WERI-Rb-1 (cell line): Measurements from ENCODE around the gene OR52E6.

Experiments used
- DNase-seq: peaks from one replicate; pipeline ENCODE4 v3.0.0-alpha.2; 2020
- H3K27ac ChIP-seq: fragments of 250-450 bp; sonication (Bioruptor Pico); 2 replicates; pipeline ENCODE4 v1.5.1; 2020; ENCODE audit warnings: mild to moderate bottlenecking, moderate library complexity
- H3K27me3 ChIP-seq: fragments of 250-450 bp; sonication (Bioruptor Pico); 2 replicates; pipeline ENCODE4 v1.5.1; 2021; ENCODE audit warnings: mild to moderate bottlenecking, low read depth, moderate library complexity; ENCODE audit not compliant: insufficient read depth, severe bottlenecking
- H3K36me3 ChIP-seq: fragments of 250-450 bp; sonication (Bioruptor Pico); 2 replicates; pipeline ENCODE4 v1.5.1; 2020; ENCODE audit warnings: mild to moderate bottlenecking, moderate library complexity
- H3K4me3 ChIP-seq: 2 replicates; pipeline ENCODE4 v1.5.1; 2011; ENCODE audit warnings: low read depth, mild to moderate bottlenecking, control low read depth, low read length
- H3K9me3 ChIP-seq: fragments of 250-450 bp; sonication (Bioruptor Pico); 2 replicates; pipeline ENCODE4 v1.5.1; 2021; ENCODE audit warnings: mild to moderate bottlenecking, moderate library complexity; ENCODE audit not compliant: severe bottlenecking
- CTCF ChIP-seq: IDR thresholded peaks from 2 replicates; pipeline ENCODE4 v1.5.1; 2011; ENCODE audit warnings: low read depth, mild to moderate bottlenecking, control low read depth, inconsistent platforms, low read length

Gene OR52E6

GRCh38 chr11:5841797-5842196 is at the start of gene OR52E6:
Gene OR52E6, minus strand, starts transcription at chr11:5841897. Its CDS starts 0 bp downstream, at chr11:5841897.
- Histone ChIP-seq H3K27me3 (peaks cover 30% of the 10 kb centered on the region), H3K27ac (no peak within 1 kb of the TSS), H3K4me3 (no peak within 1 kb of the TSS), H3K36me3 (no peaks in the 10 kb centered on the region), H3K9me3 (no peaks in the 10 kb centered on the region)
- TF ChIP-seq CTCF = no peak
- DNase-seq = no peak

GRCh38 chr11:5891216-5891800 is 49.6 kb upstream of the OR52E6 start:
- H3K27ac ChIP-seq = no peak overlapping the region
- TF ChIP-seq CTCF = no peak
- H3K9me3 ChIP-seq = no peaks in the 10 kb centered on the region
- no peaks in the 10 kb centered on the region for H3K36me3 ChIP-seq
- H3K27me3 ChIP-seq = peaks cover 71% of the 10 kb centered on the region
- no peak overlapping the region for H3K4me3 ChIP-seq
- no peak for DNase-seq

- DNase-seq = no peak
- Histone ChIP-seq H3K9me3 (no peaks in the 10 kb centered on the region), H3K4me3 (no peak overlapping the region), H3K27ac (no peak overlapping the region), H3K27me3 (peaks cover 74% of the 10 kb centered on the region), H3K36me3 (no peaks in the 10 kb centered on the region)
- no peak for TF ChIP-seq CTCF
These were observed 46.0 kb upstream of the OR52E6 start for GRCh38 chr11:5887661-5888060.

- Histone ChIP-seq H3K4me3 (no peak overlapping the region), H3K27ac (no peak overlapping the region), H3K27me3 (peaks cover 74% of the 10 kb centered on the region), H3K36me3 (no peaks in the 10 kb centered on the region), H3K9me3 (no peaks in the 10 kb centered on the region)
- no peak for DNase-seq
- no peak for TF ChIP-seq CTCF
These were observed 45.5 kb upstream of the OR52E6 start for GRCh38 chr11:5887172-5887571.

GRCh38 chr11:5881756-5882155 is 40.1 kb upstream of the OR52E6 start:
- no peak for DNase-seq
- Histone ChIP-seq H3K9me3 (no peaks in the 10 kb centered on the region), H3K36me3 (no peaks in the 10 kb centered on the region), H3K27ac (no peak overlapping the region), H3K27me3 (peaks cover 69% of the 10 kb centered on the region), H3K4me3 (no peak overlapping the region)
- TF ChIP-seq CTCF = no peak

GRCh38 chr11:5880329-5880728 is 38.6 kb upstream of the OR52E6 start, which contains the start of gene OR52E4:
Gene OR52E4, plus strand, starts transcription at chr11:5880629. Its CDS starts 3,664 bp downstream, at chr11:5884293.
- no peak for DNase-seq
- H3K27ac ChIP-seq = no peak within 1 kb of the TSS

More at GRCh38 chr11:5880329-5880728, 38.6 kb upstream of the OR52E6 start, which contains the start of gene OR52E4:
- peaks cover 55% of the 10 kb centered on the region for H3K27me3 ChIP-seq
- H3K36me3 ChIP-seq = no peaks in the 10 kb centered on the region
- H3K9me3 ChIP-seq = no peaks in the 10 kb centered on the region
- no peak within 1 kb of the TSS for H3K4me3 ChIP-seq
- TF ChIP-seq CTCF = no peak
